GM12874 (cell line): Measurements from ENCODE around the gene VPS39.

ENCODE experiments used
- TF ChIP-seq, protein P1 (sequence below): IDR thresholded peaks from 2 replicates; pipeline ENCODE4 v1.5.1; 2011; ENCODE audit warnings: low read depth, mild to moderate bottlenecking, control low read depth, low read length, moderate library complexity; ENCODE audit not compliant: insufficient read depth

The VPS39 gene

DNA sequence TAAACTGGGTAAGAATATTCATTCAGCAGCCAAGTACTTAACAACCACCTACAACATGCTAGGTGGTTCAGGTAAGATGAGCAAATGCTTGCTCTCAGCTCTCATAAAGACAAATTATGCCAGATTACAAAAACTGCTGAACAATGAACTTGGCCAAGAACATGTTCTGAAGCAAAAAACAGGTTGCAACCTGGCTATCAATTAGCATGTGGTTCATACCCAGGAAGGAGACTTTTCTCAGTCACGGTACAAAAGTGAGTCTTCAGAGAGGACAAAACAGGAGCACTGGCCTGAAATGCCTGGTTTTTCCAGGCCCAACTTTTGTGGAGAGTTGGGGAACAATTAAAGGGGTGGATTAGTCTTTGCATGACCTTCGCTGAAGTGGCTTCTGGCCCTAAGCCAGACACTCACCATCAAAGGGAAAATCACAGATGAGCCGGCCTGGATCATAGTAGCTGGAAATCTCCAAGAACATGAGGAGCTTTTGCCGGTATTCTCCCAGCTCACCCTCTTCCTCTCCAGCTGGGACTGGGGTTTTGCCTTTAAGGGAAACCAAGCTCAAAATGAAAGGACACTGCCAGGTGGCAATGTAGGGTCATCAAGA is 44.1 kb downstream of the VPS39 start:
- TF ChIP-seq, protein P1, sequence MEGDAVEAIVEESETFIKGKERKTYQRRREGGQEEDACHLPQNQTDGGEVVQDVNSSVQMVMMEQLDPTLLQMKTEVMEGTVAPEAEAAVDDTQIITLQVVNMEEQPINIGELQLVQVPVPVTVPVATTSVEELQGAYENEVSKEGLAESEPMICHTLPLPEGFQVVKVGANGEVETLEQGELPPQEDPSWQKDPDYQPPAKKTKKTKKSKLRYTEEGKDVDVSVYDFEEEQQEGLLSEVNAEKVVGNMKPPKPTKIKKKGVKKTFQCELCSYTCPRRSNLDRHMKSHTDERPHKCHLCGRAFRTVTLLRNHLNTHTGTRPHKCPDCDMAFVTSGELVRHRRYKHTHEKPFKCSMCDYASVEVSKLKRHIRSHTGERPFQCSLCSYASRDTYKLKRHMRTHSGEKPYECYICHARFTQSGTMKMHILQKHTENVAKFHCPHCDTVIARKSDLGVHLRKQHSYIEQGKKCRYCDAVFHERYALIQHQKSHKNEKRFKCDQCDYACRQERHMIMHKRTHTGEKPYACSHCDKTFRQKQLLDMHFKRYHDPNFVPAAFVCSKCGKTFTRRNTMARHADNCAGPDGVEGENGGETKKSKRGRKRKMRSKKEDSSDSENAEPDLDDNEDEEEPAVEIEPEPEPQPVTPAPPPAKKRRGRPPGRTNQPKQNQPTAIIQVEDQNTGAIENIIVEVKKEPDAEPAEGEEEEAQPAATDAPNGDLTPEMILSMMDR: no peak

DNA sequence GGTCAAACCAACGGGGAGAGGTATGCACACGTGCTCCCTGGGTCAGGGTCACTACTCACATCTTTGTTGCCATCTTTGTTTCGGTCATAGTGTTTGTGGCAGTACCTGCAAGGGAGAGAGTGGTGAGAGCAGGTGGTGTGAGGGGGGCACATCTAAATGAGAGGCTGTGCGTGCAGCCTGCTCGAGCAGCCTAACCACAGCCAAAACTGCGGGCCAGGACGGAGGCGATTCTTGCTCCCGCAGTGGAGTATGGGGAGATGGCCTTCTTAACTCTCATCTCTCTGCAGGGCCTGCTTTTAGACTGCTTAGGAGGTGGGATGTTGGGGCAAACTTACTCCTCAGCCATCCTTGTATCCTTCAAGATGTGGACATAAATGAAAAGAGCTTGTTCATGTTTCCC is 44.8 kb downstream of the VPS39 start:
- TF ChIP-seq, protein P1: no peak

DNA sequence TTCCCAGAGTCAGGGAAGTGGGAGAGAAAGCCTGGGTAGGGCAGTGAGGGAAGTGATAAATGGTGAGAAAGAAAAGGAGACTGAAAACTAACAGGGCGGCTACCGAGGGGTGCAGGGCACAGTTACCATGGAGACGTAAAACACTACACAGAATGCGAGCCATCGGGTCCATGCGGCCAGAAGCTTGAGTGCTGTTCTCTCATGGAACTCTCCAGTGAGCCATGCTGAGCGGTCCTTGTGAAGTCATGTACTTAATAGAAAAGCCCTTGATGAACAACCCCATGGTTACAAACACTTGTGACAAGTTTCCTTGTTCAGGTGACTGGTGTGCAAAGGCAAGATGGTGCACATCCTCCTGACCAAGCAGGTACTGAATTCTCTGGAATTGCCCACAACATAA is 48.0 kb downstream of the VPS39 start:
- TF ChIP-seq, protein P1: no peak

DNA sequence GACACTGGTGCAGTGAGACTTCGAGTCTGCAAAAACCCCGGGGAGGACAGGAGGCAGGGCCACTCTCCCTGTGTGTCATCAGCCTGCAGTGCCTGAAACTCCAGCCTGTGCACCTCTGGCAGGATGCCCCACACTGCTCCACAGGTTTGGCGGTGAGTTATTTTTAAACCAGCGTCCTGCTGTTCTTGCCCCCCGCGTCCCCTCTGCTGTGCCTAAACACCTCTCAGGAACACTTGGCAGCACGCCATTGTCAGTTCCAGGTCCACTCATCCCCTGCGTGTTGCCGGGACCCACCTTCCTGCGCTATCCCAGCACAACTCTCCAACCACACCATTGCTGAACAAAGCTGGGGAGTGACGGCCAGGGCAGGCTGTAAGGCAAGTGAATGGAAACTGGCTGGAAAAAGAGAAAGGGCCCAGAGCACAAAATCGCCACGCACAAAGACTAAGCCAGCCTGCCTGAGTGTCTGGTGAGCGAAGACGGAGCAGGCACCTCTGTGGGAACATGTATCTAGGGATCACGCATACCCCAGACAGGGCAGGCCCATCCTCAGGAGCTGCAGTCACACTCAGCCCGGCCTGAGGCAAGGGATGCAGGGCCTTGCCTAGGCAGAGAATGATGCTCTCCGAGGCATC is 48.6 kb downstream of the VPS39 start:
- TF ChIP-seq, protein P1: no peak

DNA sequence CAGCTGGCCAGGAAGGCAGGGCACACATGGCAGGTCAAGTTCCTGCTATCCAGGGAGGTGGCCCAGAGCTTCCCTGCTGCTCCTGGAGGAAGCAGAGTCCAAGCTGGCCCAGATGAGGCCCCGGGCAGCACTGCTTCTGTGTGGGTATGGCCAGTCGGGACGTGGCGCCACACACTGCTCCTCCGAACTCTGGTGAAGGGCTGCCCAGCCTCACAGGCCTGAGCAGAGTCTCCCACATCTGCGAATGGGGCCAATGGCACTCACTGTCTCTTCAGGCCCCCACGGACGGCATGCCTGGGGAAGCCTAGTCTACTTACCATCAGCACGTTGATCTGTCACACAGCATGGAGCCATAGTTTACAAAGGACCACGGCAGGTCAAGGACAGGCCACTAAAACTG is 49.2 kb downstream of the VPS39 start:
- TF ChIP-seq, protein P1: no peak

DNA sequence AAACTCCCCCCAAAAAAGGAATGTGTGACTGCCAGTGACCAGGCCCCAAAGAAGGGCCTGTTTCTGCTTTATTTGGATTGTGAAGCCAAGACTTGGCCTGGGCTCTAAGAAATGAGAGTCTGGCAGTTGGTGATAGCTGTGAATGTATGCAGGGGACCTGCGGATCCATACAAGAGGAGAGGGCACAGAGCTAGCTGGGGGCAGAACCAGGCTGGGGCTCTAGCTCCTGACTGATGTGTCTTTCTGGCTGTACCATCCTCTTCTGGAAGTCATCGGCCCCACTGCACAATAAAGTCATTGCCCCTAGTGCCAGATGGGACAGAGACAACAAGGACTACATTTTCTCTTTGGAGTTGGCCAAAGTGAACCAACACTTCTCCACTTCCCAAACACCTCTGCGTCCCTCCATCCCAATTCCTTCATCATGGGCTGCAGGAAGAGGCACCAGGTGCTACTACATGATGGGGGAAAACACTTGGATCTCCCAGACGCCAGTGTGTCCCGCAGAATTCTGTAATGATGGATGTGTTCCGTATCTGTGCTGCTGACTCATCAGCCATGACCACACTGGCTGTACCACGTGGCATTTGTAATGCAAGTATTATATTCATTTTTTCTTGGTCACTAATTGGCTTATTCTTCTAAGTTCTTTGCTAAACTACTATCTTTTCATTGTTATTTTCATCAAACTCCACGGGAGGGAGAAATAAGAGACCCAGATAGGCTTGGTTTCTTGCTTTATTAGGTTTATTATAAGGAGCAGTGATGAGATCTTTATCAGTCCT is 49.9 kb downstream of the VPS39 start:
- TF ChIP-seq, protein P1: no peak

DNA sequence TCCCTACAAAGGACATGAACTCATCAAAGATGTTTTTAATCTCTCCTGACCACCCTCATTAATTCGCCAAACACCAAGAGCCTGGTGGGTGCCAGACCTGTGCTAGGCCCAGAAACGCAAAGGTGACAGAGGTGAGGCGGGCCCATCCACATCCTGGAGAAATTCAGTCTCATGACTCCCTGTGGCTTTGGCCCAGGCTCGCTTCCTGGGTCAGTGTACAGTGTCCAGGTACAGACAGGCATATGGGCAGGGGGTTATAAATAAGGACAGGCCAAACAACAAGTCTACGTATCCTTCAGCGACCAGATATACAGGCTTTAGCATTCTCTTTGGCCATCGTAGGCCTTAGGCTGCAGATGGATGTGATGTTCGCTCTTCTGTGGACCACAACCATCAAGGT is 50.7 kb downstream of the VPS39 start:
- TF ChIP-seq, protein P1: no peak
